ENCODE results near the gene CCDC88C.

DNA sequence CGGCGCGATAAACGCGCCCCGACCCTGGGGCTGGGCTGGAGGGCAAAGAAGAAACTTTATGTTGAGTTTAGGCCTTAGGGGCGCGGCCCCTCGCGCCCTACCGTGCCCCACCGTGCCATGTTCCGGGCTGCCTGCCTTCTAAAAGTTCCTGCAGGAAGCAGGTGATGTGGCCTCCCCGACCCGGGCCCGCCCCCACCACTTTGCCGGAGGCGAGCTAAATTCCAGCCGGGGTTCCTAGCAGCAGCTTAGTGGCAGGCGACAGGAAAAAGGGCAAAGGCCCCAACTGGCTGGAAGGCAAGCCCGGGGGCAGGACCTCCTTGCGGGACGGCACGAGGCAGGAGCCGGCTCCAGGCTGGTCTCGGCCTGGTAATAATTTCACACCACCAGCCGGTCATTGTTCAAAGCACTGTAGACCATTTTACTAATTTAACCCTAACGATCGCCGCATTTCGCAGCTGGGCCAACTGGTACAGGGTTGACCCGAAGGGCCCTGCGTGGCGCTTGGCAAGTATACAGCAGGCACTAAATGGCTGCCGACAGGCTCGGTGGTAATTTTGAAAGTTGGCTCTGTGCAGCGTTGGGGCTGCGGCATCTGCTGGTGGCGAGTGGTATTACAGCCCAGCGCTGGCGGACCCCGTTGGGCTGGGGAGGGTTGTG is 895 bp upstream of the CCDC88C start:
- TF ChIP-seq, protein P1, sequence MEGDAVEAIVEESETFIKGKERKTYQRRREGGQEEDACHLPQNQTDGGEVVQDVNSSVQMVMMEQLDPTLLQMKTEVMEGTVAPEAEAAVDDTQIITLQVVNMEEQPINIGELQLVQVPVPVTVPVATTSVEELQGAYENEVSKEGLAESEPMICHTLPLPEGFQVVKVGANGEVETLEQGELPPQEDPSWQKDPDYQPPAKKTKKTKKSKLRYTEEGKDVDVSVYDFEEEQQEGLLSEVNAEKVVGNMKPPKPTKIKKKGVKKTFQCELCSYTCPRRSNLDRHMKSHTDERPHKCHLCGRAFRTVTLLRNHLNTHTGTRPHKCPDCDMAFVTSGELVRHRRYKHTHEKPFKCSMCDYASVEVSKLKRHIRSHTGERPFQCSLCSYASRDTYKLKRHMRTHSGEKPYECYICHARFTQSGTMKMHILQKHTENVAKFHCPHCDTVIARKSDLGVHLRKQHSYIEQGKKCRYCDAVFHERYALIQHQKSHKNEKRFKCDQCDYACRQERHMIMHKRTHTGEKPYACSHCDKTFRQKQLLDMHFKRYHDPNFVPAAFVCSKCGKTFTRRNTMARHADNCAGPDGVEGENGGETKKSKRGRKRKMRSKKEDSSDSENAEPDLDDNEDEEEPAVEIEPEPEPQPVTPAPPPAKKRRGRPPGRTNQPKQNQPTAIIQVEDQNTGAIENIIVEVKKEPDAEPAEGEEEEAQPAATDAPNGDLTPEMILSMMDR (IDR thresholded peaks at IDR 0.05) = peak; percentile 89
- no peak for TF ChIP-seq EZH2phosphoT487 (IDR thresholded peaks at IDR 0.05)
- peak; percentile 45 for TF ChIP-seq EZH2 (IDR thresholded peaks at IDR 0.05)
